GM18907 (cell line): Measurements from ENCODE around the gene RHOU.

Experiments
- ATAC-seq: cut with Tn5 transposase; IDR thresholded peaks from one replicate; pipeline ENCODE4 v1.9.1; 2021; ENCODE audit warnings: mild to moderate bottlenecking, moderate library complexity; ENCODE audit not compliant: unreplicated experiment

The RHOU gene

DNA sequence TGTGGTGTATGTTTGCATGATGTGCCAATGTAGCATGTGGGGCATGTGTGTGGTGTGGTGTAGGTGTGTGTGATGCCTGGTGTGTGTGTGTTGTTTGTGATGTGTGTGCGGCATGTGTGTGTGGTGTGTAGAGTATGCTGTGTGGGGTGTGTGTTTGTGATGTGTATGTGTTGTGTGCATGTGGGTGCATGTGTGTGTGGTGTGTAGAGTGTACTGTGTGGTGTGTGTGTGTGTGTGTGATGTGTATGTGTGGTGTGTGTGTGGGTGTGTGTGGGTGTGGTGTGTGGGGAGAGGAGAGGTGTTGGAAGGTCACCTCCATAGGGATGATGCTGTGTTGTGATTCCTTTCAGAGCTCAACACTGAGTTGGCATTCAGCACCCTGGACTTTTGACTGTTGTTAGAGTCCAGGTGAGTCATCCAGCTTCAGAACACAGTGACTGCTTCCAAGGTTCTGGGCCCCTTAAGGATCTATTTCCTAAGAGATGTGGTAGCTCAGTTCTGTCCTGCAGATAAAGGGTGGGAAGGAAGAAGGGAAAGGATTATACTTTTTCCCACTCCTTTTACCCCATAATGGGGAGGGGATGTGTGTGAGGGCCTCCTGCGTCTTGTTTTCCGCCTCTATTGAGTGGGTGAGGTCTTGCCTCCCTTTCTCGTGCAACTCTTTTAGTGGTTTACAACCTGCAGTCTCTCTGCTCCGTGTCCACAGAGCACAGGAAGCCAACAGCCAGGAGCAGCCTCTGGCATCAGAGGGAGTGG lies 47.6 kb downstream of the RHOU start:
- ATAC-seq = no peak

DNA sequence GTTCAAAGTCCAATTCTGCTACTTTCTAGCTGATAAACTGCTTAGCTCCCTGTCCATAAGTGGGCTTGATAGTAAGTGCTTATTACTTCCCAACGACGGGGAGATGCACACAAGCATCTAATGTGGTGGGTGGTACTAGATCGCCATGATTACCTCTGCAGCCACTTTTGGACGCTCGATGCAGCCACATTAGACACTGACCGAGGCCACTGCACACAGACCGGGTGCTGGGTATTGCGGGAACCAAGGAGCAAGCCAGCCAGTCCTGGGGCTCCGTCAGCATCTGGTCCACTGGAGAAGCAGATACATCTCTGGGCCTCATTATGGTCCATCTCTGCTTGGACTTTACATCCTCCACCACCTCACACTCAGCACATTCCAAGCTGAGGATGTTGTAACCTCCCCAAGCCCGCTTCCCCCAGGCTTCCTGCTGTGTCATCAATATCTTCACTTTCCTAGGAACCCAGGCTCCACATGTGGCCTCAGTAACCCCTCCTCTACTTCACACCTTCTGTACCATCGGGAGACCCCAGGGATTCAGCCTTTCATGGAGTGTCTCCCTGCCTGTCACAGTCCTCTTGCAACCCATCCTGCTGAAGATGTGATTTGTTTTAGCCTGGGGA lies 48.2 kb downstream of the RHOU start:
- ATAC-seq = no peak

DNA sequence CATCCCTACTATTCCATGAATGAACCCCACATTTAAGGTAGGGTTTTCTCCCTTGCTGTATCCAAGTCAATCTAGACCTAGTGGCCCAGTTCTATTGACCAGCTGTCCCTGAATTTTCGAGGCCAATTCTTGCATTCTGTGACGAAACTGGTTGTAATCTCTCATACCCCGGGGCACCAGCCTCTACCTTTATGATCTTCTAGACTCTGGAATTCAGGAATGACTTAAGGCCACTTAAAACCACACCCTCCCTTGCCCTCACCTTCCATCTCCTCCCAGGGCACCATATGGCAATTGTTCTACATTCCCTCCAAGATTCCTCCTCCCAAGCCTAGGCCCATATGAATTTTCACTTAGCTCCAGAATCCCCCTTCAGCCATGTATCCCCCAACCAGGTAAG lies 48.9 kb downstream of the RHOU start:
- no peak for ATAC-seq

DNA sequence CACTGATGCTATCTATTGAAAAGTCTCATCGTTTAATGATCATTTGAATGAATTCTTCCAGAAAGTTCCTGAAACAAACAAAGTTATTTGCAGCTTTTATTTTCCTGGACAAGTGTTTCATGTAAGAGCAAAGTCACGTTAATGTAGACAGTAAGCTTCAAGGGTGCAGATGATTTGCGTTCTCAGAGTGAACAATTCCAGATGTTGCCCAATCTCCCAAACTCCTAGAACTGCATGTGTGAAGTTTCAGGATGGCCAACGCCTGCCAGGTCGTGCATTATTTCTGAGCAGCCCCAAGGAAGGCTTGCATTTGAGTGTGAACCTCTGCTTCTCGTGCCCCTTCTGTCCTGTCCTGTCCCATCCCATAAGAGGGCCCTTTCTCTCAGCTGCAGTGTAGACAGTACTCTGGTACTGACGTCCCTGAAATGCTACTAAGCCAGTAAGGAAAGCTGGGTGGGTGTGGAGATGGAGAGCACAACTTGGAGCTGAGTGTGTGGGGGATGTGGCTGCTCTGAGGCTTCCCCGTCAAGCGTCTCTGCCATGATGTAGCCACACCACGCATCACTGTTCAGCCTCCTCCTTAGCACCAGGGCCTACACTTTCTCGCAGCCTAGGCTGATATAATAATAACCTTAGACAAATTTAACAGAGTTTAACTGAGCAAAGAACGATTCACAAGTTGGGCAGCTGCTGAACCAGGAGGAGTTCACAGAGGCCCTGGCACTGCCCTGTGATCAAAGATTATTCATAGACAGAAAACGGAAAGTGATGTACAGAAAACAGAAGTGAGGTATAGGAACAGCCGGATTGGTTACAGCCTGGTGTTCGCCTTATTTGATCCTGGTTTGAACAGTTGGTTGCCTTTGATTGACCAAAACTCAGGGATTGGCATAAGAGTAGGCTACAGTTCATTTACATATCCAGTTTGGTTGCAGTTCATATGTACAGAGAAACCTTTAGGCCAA lies 50.4 kb downstream of the RHOU start:
- no peak for ATAC-seq

DNA sequence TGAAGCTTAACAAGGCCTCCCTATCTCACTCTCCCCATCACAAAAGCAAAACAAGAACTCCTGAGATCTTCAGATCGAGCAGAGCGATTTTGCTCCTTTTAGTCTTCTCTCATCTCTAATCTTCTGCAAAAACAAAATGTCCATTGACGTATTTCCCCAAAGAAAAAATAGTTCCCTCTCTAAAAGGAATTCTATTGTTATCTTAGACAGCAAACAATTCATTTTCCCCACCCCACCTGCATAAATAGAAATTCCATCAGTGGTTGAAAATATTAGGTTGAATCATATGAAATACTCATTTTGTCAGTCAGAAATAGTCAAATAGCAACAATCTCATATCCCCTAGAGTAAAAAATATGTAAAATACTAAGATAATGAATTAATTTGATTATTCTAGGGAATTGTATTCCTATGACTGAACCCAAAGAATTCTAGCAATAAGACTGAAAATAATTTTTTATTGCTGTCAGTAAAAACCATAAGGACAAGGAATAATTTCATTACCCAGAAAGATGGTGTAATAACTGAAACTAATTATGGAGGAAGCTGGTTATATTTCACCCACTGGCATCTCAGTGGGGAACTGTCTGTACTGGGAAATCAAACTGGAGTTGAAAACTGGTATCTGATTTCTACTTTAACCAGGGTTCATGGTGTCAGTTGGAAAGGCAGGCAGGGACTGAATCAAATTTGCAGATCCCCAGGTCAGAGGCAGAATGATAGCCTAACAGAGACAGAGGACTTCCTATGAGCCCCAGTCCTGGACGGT lies 51.3 kb downstream of the RHOU start:
- ATAC-seq = no peak

DNA sequence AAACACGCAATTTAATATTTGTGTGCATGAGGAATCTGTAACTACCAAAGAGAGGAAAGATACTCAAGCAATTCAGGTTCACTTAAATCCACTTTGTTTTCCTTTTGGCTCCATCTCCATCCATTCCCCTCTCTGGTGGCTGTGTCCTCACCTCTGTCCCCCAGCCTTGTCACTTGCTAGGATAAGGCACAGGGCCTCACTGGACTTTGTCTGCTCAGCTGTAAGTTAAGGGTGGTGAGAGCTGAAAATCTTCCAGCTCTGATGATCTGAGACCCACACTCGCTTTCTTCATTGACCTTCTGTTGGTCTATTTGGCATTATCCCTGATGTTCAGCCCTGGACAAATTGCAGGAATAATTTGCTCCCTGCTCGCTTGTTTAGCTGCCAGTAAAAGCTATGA lies 56.5 kb downstream of the RHOU start:
- no peak for ATAC-seq

DNA sequence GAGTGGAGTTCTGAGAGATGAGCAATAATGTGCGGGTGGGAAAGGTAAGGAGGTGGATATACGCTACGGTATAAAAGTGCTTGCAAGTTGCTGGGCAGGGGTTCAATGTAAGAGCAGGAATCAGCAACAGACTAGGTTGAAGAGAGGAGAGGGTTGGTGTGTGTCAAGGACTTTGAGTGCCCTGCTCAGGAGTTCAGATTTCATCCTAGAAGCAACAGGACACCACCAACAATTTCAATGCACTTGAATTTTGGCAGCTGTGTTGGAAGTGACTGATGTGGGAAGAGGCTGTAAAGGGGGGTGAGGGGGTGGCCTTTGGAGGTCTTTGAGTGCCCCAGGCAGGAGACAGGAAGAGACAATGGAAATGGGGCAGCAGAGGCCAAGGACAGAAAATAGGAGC lies 57.3 kb downstream of the RHOU start:
- ATAC-seq = no peak

DNA sequence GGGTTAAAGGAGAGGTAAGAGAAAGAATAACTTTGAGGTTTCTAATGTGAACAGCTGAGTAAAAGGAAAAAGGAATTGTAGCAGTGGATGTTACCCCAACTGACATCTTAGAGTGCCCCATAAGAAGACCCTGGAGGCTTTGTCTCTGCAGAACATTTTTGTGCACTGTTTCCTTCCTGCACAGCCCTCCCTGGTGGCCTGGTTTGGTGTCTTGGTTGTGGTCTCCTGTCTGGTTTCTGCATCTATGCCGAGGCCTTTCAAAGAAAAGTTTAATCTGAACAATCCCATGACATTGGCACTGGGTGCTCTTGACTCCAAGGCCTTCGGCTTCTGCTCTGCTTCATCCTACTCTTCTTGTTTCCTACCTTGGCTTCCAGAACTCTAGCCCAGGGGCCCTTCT lies 57.8 kb downstream of the RHOU start:
- ATAC-seq = no peak

DNA sequence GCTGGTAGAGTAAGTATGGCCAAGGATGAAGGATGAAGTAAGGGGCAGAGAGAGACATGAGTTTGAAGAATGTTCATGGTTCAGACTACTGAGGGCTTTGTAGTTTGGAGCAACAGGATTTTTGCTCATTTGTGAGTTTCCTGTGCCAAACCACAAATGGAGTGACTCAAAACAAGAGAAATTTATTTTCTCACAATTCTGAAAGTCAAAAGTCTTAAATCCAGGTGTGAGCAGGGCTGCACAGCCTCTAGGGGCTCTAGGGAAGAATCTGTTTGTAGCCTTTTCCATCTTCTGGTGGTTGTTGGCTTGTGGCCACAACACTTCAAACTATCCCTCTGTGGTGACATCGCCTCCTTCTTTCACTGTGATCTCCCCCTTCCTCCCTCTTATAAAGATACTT lies 58.9 kb downstream of the RHOU start:
- ATAC-seq = peak; percentile 64

DNA sequence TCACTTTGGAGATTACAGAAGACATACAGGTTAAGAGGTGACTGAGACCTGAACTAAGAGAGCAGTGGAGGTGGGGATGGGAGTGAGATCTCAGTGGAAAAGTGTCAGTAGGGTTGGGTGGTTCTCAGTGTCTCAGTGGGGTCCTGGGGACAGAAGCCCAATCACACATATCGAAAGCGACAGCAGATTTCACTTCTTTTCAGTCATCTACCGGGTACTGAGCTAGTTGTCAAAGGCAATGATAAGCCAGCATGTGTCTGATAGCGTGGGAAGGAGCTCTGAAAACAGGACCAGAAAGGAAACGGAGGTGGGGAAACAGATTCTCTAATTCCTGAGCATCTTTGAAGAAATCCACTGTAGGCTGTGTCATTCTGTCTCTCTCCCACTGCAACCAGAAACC lies 59.5 kb downstream of the RHOU start:
- ATAC-seq = peak; percentile 50

DNA sequence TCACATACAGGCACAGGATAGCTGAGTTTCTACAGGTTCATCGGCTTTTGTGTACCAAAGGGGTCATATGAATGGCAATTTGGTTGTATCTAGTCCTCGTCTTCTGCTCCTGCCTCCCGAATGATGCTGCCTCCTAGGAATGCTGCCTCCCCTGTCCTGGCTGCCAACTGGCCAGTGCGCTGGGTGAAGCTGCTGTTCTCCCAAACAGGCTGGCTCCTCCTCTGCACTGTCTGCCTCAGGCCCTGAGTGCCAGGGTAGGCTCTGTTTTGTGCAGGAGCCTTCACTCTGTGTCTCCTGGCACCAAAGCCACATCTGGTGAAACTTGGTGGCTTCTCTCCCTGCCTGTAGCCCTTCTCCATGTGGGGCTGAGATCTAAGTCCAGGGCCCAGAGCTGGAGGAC lies 60.3 kb downstream of the RHOU start:
- ATAC-seq = no peak
